Esophagus (tissue), 2 donors: Measurements from ENCODE around the gene ZNF584. TPM values are rescaled to one million over a fixed set of nuclear protein-coding genes. Genes with fewer than 3 reads are reported as not detected.

Source experiments
- H3K27ac ChIP-seq, 2 donors: one replicate each; pipeline ENCODE4 v1.5.1; 2013; ENCODE audit warnings: low read depth in 2 of 2, mild to moderate bottlenecking in 2 of 2, inconsistent platforms in 1 of 2, low read length in 1 of 2, moderate library complexity in 1 of 2
- H3K27me3 ChIP-seq, 2 donors: one replicate each; pipeline ENCODE4 v1.6.1; 2013; ENCODE audit warnings: low read length in 2 of 2, control low read depth in 1 of 2, mild to moderate bottlenecking in 1 of 2; ENCODE audit not compliant: insufficient read depth in 2 of 2, control insufficient read depth in 1 of 2
- H3K36me3 ChIP-seq, 2 donors: one replicate each; pipeline ENCODE4 v1.6.1; 2013; ENCODE audit warnings: low read length in 1 of 2; ENCODE audit not compliant: control insufficient read depth in 2 of 2, insufficient read depth in 2 of 2
- H3K4me1 ChIP-seq, 2 donors: one replicate each; pipeline ENCODE4 v1.6.1; 2013; ENCODE audit warnings: low read length in 1 of 2; ENCODE audit not compliant: control insufficient read depth in 2 of 2, insufficient read depth in 2 of 2
- H3K4me3 ChIP-seq, 2 donors: one replicate each; pipeline ENCODE4 v1.5.1; 2013; ENCODE audit warnings: low read length in 2 of 2, mild to moderate bottlenecking in 2 of 2, low read depth in 1 of 2, moderate library complexity in 1 of 2
- H3K9me3 ChIP-seq, 2 donors: one replicate each; pipeline ENCODE4 v1.6.1; 2013; ENCODE audit warnings: mild to moderate bottlenecking in 2 of 2, low read depth in 1 of 2, low read length in 1 of 2, moderate library complexity in 1 of 2; ENCODE audit not compliant: control insufficient read depth in 2 of 2, insufficient read depth in 1 of 2
- WGBS, 2 donors: extraction: QIAGEN DNeasy Blood & Tissue Kit; methylation state at CpG; one replicate each; pipeline ENCODE4 v1.1.7; 2013; 5-methylcytosine and 5-hydroxymethylcytosine counted together
- polyA plus RNA-seq, 2 donors: library from polyadenylated mRNA; stranded (reverse); fragments of 200-250 nt; gene quantifications; one replicate each; pipeline ENCODE4 v1.2.3, GENCODE V29; 2013
- donor health status: healthy with polysubstance abuse.
- donor health status: Bipolar disorder and iron deficiency.

The ZNF584 gene
- polyA plus RNA-seq, 2 donors, result 3.9 to 8.9 TPM

DNA sequence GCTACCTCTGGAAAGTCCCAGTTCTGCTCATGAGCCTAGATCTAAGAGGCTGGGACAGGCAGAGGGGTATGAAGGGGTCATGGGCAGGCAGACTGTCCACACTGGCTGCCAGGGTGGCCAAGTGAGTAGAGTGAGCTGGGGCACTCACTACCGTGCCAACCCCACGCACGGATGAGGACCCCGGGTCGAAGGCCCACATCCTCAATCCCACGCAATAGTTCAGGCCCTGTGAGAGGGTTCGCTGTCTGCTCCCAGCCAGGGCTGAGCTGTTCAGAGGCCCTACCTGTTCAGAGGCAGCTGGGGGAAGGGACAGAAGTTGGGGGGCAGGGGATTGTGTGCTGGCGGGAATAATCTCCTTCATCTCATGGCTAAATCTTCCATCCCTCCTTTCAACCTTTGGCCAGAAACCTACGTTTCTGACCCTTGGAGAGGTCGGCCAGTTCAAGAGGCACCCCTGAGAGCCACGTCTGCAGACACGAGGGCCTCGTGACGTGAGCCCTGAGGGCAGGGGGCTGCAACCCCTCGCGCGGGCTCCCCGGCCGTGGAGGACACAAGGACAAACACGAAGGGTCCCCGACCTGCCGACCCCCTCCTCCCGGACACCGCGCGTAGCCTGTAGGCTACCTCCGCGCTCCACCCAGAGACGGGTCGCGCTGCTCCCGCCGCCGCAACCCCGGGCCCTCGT is 22.4 kb upstream of the ZNF584 start:
- Histone ChIP-seq H3K27me3 (no peaks in the 10 kb centered on the region), H3K4me1 (peaks cover 9 to 21% of the 10 kb centered on the region in 2 donors), H3K27ac (peak overlapping the region; percentile 98 to 99), H3K4me3 (peak overlapping the region; percentile 80 to 84), H3K36me3 (peaks cover 0 to 4% of the 10 kb centered on the region in 2 donors), H3K9me3 (no peaks in the 10 kb centered on the region)
- WGBS, 2 donors, result 5 to 6% methylated on average over 32 to 36 of the region's 36 CpGs

DNA sequence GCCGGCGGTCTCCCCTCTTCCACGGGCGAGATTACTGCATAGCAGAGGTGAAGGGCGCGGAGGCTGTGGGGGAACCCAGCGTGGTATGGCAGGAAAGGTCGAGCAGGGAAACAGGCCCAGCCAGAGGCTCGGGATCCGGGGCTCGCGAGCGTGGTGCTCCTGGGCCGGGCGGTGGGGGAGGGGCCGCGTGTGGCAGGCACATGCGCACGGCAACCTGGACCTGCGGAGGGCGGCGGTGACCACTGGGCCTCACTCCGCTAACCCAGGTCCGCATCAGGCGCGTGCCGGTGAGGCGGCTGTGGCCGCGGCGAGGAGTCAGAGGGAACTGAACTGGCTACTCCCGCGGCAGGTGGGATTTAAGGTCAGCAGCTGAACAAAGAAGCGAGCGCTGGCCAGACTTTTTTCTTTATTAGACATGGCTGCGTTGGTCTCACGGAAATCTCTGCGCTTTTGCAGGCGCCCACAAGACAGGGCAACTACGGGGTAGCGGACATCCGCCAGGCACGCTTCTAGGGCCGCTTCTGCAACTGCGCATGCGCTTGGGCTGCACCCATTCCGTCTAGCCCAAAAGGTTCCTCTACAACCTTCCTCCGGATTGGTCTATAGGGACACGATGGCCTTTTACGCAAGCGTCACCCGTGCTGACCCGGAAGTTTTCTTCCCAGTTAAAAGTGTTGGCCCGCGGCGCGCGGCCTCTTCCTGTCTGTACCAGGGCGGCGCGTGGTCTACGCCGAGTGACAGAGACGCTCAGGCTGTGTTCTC is 21.7 kb upstream of the ZNF584 start, which contains the start of gene RPS5:
RPS5 (plus strand) TSS at position 694 of the 762 bp plus-strand sequence. CDS start 869 bp downstream, outside the sequence.
- WGBS, 2 donors, result 0 to 1% methylated on average over 64 of the region's 64 CpGs

DNA sequence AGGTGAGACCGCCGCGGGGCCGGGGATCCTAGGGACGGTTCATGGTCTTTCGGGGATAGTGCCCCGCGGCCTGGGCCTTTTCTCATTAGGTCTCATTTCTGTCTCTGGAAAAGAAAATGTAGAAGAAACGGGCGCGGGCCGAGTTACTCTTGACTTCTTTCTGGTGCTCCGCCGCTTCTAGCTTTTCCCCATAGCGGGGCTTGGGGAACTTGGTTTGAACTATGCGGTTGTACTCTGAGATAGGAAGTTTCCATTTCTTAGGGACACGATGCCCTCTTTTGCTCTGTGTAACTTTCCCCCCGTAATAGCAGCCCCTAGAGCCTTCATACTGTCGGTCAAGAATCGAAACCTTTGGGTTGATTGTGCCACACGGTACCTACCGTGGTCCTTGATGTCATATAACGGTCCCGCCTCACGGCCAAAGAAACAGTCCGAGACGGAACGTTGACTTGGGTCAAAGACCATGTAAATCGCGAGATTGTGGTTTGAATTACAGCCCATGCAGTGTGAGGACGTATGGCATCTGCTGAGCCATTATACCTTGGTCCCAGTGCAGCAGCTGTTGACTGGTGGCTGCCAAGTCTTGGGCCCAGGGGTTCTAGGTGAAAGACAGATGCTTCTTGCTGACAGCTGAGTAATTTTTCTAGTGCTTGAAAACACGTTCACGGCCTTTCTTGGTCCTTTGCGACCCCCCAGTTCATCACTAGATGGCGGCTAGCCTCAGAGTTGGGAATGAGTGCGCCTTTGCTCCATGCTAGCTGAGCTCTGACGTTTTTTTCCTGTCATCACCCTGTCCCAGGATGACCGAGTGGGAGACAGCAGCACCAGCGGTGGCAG is 20.9 kb upstream of the ZNF584 start:
- Histone ChIP-seq H3K27ac (peak overlapping the region; percentile 41 to 62), H3K36me3 (peaks cover 0 to 2% of the 10 kb centered on the region in 2 donors), H3K4me3 (peak overlapping the region; percentile 66 to 80), H3K27me3 (no peaks in the 10 kb centered on the region), H3K9me3 (no peaks in the 10 kb centered on the region), H3K4me1 (peaks cover 7 to 15% of the 10 kb centered on the region in 2 donors)
- 7 to 8% methylated on average over 39 of the region's 39 CpGs for WGBS, 2 donors

More for the DNA sequence above, 21.7 kb upstream of the ZNF584 start, which contains the start of gene RPS5:
- no peaks in the 10 kb centered on the region for H3K27me3 ChIP-seq
- peak within 1 kb of the TSS; percentile 98 to 99 for H3K27ac ChIP-seq
- H3K4me1 ChIP-seq, result peaks cover 9 to 18% of the 10 kb centered on the region in 2 donors
- H3K9me3 ChIP-seq, result no peaks in the 10 kb centered on the region
- peaks cover 0 to 4% of the 10 kb centered on the region in 2 donors for H3K36me3 ChIP-seq
- peak within 1 kb of the TSS; percentile 80 to 84 for H3K4me3 ChIP-seq

DNA sequence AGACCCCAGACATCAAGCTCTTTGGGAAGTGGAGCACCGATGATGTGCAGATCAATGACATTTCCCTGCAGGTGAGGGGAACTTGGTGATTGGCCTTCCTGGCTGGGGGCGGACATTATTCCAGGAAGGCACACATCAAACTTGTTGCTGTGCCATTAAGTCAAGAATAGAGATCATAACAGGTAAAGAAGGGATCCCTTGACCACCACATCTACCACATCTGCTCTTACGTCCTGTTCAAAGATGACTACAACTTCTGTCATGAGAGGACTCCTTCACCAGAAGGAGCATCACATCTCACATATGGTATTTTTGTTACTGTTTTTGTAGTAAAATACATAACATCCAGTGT is 20.3 kb upstream of the ZNF584 start:
- no peak overlapping the region for H3K27ac ChIP-seq
- peak overlapping the region; percentile 66 to 80 for H3K4me3 ChIP-seq
- 73 to 74% methylated on average over 3 of the region's 3 CpGs for WGBS, 2 donors
- H3K27me3 ChIP-seq, result no peaks in the 10 kb centered on the region
- H3K36me3 ChIP-seq, result peaks cover 0 to 7% of the 10 kb centered on the region in 2 donors
- H3K9me3 ChIP-seq, result no peaks in the 10 kb centered on the region
- peaks cover 7 to 17% of the 10 kb centered on the region in 2 donors for H3K4me1 ChIP-seq

DNA sequence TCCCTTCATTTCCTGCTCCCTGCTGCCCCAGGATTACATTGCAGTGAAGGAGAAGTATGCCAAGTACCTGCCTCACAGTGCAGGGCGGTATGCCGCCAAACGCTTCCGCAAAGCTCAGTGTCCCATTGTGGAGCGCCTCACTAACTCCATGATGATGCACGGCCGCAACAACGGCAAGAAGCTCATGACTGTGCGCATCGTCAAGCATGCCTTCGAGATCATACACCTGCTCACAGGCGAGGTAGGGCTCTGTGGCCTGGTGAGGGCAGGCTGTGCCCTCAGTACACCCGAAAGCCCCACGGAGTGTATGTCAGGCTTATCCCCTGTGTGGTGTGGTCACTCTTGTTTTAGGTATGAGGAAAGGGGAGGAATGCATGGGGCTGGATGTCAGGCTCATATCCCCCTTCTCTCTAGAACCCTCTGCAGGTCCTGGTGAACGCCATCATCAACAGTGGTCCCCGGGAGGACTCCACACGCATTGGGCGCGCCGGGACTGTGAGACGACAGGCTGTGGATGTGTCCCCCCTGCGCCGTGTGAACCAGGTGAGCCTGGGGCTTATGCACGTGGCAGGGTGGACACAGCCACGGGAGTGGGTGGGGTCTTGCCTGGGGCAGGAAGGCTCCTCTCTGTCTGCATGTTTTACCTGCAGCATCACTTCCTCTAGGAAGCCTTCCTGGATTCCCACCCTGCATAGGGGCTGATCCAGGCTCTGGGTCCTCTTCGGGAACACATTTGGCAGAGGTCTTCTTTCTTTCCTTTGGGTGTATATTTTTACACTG is 15.3 kb upstream of the ZNF584 start:
- 88 to 91% methylated on average over 26 of the region's 26 CpGs for WGBS, 2 donors
- Histone ChIP-seq H3K27ac (peak overlapping the region in 1 of 2 donors; percentile 42), H3K4me3 (no peak overlapping the region), H3K9me3 (no peaks in the 10 kb centered on the region), H3K4me1 (peaks cover 7 to 24% of the 10 kb centered on the region in 2 donors), H3K27me3 (no peaks in the 10 kb centered on the region), H3K36me3 (peaks cover 4 to 19% of the 10 kb centered on the region in 2 donors)

DNA sequence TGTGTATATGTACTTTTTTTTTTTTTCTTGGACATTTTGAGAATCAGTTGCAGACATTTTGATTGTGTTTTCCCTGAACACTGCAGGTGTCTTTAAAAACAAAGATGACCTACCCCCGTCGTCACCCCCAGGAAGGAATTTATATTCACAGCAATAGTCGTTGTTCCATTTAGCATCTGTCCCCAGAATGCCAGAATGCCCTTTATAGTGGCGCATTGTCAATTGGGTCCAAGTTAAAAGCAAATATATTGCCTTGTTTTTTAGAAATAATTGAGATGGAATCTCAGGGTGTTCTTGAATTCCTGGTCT is 14.8 kb upstream of the ZNF584 start:
- Histone ChIP-seq H3K9me3 (no peaks in the 10 kb centered on the region), H3K4me3 (no peak overlapping the region), H3K27ac (peak overlapping the region in 1 of 2 donors; percentile 96), H3K4me1 (peaks cover 7 to 23% of the 10 kb centered on the region in 2 donors), H3K27me3 (no peaks in the 10 kb centered on the region), H3K36me3 (peaks cover 4 to 18% of the 10 kb centered on the region in 2 donors)
- 77 to 85% methylated on average over 4 of the region's 4 CpGs for WGBS, 2 donors

DNA sequence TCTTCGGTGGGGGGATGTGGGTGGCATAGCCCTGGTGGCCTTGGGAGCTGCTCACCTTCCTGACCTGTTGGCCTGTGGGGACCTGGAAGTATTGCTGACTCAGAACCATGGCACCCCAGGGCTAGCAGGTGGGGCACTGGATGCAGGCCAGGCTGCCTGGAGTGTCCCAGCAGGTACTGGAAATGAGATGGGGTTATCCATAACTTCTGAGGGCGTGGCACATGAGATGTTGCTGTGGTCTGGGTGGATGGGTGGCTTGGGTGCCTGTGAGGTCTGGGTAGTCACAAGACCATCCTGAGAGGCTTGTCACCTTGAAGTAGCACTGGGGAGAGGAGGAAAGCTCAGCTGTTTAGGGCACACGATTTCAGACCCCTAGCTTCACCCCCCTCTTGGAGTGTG is 13.6 kb upstream of the ZNF584 start:
- Histone ChIP-seq H3K27me3 (no peaks in the 10 kb centered on the region), H3K36me3 (peaks cover 4 to 18% of the 10 kb centered on the region in 2 donors), H3K4me1 (peaks cover 7 to 23% of the 10 kb centered on the region in 2 donors), H3K4me3 (no peak overlapping the region), H3K9me3 (no peaks in the 10 kb centered on the region), H3K27ac (peak overlapping the region; percentile 88 to 96)
- 49 to 62% methylated on average over 3 of the region's 3 CpGs for WGBS, 2 donors

DNA sequence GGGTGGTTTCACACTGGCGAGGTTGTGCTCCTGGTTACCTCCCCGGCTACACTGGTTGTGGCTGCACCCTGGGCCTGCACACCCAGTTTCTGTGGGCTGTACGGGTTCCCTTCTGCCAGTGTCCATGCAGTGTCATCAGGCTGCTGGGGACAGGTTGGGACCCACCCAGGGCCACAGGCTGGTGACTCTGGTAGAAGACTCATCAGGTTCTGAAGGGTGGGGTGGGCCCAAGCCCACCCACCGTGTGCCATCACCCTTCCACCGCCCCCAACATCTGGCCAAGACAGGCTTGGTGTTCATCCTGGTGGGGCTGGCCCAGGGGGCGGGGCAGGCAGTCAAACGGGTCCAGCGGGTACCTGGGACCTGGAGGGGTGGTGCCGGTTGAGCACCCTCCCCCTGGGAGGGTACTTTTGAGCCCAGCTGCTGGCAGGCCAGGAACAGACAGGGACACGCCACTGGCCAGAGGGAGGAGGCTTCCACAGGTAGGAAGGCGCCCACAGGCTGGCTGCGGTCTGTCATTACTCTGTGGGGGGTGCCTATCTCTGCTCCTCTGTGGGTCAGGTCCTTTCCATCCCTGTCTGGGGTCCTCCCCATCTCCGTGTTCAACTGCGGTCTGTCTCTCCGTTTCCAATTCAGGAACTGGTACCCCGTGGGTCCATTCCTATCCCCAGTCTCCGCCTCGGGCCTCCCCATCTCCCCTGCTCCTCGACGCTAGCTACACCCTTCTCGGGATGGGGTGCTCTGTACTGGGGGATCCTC is 13.1 kb upstream of the ZNF584 start, which contains the start of gene RNF225:
RNF225 (plus strand) TSS at position 437 of the 759 bp plus-strand sequence. CDS start 434 bp downstream, outside the sequence.
- peaks cover 4 to 18% of the 10 kb centered on the region in 2 donors for H3K36me3 ChIP-seq
- 24 to 29% methylated on average over 17 to 21 of the region's 21 CpGs for WGBS, 2 donors
- H3K9me3 ChIP-seq, result no peaks in the 10 kb centered on the region
- H3K4me1 ChIP-seq, result peaks cover 7 to 26% of the 10 kb centered on the region in 2 donors
- H3K27me3 ChIP-seq, result no peaks in the 10 kb centered on the region
- H3K27ac ChIP-seq, result peak within 1 kb of the TSS; percentile 88 to 96
- H3K4me3 ChIP-seq, result peak within 1 kb of the TSS; percentile 53 to 62
